ENCODE data around the gene TUBA4A. TPM values are rescaled to one million over a fixed set of nuclear protein-coding genes. Genes with fewer than 3 reads are reported as not detected.
A peak's percentile ranks its signal among the peaks of the same experiment; 100 is the strongest.

The TUBA4A gene
- total RNA-seq, 1 donor: 25.6 TPM

DNA sequence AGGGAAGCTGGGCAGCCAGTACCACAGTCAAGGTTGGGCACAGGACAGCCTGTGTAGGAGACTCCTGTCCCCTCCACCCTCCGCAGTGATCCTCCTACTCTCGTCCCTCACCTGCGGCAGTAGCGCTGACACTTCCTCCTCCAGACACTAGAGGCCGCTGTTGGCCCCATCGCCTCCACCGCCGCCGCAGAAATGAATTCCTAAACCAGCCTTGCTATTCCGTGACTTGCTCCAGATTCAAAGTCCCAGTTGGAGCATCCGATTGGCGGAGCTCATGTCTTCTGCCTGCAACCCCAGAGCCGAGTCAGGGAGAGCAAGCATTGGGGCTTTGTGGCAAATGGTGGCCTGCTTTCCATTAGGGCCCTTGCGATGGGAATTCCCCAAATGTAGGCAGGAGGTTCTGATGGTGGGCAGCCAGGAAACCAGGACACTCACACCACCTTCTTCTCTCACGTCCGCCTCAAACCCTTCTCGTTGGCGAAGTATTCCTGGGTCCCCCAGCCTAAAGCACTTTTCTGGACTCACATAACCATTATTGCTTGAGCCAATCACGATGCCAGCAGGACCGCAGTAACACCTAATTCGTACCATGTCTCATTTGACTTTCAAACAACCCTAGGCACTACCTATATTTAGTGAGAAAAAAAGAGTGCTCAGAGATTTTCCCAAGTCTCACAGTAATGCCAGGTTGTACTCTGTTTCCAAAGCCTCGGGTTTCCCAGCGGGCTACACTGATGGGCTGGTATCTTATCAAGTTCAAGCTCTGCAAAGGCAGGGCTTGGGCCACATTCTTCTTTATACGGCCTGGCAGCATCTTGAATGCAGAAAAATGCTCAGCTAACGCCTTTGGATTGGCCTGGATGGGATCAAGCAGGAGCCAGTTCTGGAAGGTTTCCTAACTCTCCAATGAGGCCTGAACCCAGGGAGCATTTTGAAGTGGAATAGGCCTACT is 24.3 kb upstream of the TUBA4A start:
- H3K4me3 ChIP-seq (ENCODE audit: low read depth, low read length): no peak overlapping the region
- TF ChIP-seq, protein P1, sequence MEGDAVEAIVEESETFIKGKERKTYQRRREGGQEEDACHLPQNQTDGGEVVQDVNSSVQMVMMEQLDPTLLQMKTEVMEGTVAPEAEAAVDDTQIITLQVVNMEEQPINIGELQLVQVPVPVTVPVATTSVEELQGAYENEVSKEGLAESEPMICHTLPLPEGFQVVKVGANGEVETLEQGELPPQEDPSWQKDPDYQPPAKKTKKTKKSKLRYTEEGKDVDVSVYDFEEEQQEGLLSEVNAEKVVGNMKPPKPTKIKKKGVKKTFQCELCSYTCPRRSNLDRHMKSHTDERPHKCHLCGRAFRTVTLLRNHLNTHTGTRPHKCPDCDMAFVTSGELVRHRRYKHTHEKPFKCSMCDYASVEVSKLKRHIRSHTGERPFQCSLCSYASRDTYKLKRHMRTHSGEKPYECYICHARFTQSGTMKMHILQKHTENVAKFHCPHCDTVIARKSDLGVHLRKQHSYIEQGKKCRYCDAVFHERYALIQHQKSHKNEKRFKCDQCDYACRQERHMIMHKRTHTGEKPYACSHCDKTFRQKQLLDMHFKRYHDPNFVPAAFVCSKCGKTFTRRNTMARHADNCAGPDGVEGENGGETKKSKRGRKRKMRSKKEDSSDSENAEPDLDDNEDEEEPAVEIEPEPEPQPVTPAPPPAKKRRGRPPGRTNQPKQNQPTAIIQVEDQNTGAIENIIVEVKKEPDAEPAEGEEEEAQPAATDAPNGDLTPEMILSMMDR (IDR thresholded peaks at IDR 0.05; ENCODE audit: insufficient read depth, low read length): peak; percentile 99
- peak; percentile 82 for DNase-seq (ENCODE audit: low read depth)

DNA sequence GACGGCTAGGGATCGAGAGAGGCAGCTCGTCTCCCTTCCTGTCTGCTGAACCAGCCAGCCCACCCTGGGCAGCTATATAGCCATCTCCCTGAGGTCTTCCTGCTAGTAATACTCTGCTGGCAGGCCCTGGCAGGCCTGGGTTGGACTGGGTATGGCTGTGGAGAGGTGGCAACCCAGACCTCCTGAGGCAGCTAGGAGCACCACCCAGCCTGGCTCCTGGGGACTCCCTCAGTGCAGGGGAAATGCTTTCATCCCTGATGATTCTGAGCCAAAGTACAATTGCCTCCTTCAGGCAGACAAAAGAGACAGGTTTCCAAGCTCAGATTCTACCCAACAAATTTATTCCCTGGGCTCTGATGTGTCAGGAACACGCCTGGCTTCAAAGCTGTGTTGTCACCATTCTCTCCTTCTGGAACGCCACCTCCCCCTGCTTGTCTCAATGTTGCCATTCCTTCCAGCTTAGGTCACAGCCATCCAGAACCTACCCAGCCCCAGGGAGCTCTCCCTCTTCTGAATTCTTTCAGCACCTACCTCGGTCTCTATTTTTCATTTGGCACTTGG is 20.7 kb upstream of the TUBA4A start:
- TF ChIP-seq, protein P1 (IDR thresholded peaks at IDR 0.05; ENCODE audit: insufficient read depth, low read length): no peak
- H3K4me3 ChIP-seq (ENCODE audit: low read depth, low read length): no peak overlapping the region

DNA sequence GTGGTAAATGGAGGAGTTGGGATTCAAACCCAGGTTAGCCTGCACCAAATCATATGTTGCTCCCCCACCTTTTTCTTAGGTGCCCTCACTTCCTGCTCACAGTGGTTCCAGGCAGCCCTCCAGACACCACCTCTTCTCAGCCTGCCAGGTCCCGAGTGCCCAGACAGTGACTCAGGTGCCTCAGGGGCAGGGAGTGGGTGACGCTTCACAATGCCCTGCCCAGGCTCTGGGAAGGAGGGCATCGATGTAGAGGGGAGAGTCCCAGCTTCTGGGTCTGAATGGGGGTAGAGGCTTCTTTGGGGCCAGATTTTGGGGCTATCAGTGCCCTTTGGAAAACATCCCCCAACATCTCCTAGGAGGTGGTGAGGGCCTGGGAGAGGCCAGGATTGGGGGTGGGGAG is 20.2 kb upstream of the TUBA4A start:
- TF ChIP-seq, protein P1 (IDR thresholded peaks at IDR 0.05; ENCODE audit: insufficient read depth, low read length): no peak
- H3K4me3 ChIP-seq (ENCODE audit: low read depth, low read length): no peak overlapping the region
- no peak for DNase-seq (ENCODE audit: low read depth)

More for the DNA sequence above, 20.7 kb upstream of the TUBA4A start:
- peak; percentile 72 for DNase-seq (ENCODE audit: low read depth)

DNA sequence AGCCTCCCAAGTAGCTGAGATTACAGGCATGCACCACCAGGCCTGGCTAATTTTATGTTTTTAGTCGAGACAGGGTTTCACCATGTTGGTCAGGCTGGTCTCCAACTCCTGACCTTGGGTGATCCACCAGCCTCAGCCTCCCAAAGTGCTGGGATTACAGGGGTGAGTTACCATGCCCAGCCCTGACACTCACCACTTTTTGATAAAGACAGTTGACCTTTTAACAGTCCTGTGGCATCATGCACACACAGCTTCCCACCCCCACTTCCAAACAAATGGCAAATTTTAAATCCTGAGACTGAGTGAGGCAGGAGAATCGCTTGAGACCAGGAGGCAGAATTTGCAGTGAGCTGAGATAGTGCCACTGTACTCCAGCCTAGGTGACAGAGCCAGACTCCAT is 19.3 kb upstream of the TUBA4A start:
- H3K4me3 ChIP-seq (ENCODE audit: low read depth, low read length): no peak overlapping the region
- TF ChIP-seq, protein P1 (IDR thresholded peaks at IDR 0.05; ENCODE audit: insufficient read depth, low read length): no peak
- DNase-seq (ENCODE audit: low read depth): no peak

DNA sequence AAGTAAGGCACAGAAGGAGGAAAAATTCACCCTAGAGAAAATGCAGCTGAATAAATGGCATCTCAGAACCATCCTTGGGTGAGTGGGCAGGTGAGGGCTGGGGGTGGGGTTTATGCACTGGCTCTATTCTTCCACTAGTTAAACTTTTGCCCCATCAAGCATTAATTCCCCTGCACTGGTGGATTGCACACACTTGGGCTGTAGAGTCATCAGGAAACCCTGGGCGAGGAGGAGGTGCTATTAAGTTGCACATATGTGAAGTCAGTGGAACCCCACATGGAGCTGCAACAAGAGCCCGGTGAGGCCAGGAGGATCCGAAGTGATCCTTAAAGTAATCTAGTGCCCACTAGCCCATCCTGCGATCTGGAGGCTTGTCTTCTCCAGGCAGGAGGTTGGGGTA is 18.6 kb upstream of the TUBA4A start:
- no peak overlapping the region for H3K4me3 ChIP-seq (ENCODE audit: low read depth, low read length)
- no peak for DNase-seq (ENCODE audit: low read depth)
- TF ChIP-seq, protein P1 (IDR thresholded peaks at IDR 0.05; ENCODE audit: insufficient read depth, low read length): no peak

DNA sequence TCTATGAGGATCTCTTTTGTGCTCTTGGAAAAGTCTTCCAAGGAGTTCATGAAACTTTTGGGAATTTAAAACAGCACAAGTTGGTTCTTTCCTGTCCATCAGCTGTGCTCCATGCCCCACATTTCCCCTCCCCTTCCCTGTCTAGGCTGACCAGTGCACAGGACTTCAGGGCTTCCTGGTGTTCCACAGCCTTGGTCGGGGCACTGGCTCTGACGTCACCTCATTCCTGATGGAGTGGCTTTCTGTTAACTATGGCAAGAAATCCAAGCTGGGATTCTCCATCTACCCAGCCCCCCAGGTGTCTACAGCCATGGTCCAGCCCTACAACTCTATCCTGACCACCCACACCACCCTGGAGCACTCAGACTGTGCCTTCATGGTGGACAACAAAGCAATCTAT is 17.3 kb upstream of the TUBA4A start:
- TF ChIP-seq, protein P1 (IDR thresholded peaks at IDR 0.05; ENCODE audit: insufficient read depth, low read length): no peak
- H3K4me3 ChIP-seq (ENCODE audit: low read depth, low read length): no peak overlapping the region
- DNase-seq (ENCODE audit: low read depth): no peak

Measured in fibroblast of the aortic adventitia (primary cell).